Astrocyte (in vitro differentiated cells and primary cell): ENCODE measurements around the gene PHF21B. TPM values are rescaled to one million over a fixed set of nuclear protein-coding genes. Genes with fewer than 3 reads are reported as not detected.

Experiments used
- DNase-seq: peaks from one replicate; pipeline ENCODE4 v3.0.0-alpha.2; 2010; ENCODE audit warnings: low read depth
- FAIRE-seq: peaks from 2 replicates; lab custom pipeline; 2011; peaks lifted over from hg19 to GRCh38; lab: Jason Lieb, UNC
- H2AFZ ChIP-seq: 2 replicates; pipeline ENCODE4 v1.6.0; 2012; ENCODE audit warnings: low read depth, low read length, inconsistent platforms
- H3K27ac ChIP-seq: 2 replicates; pipeline ENCODE4 v1.5.1; 2011; ENCODE audit warnings: low read depth, low read length, inconsistent platforms
- H3K27me3 ChIP-seq: 2 replicates; pipeline ENCODE4 v1.6.0; 2011; ENCODE audit warnings: low read length, inconsistent platforms; ENCODE audit not compliant: insufficient read depth
- H3K36me3 ChIP-seq: 2 replicates; pipeline ENCODE4 v1.5.1; 2011; ENCODE audit warnings: low read length, inconsistent platforms; ENCODE audit not compliant: insufficient read depth
- H3K4me1 ChIP-seq: 2 replicates; pipeline ENCODE4 v1.5.1; 2011; ENCODE audit warnings: low read length, inconsistent platforms; ENCODE audit not compliant: insufficient read depth
- H3K4me2 ChIP-seq: 2 replicates; pipeline ENCODE4 v1.6.0; 2012; ENCODE audit warnings: low read length, inconsistent platforms
- H3K4me3 ChIP-seq: 2 replicates; pipeline ENCODE4 v1.5.1; 2011; ENCODE audit warnings: low read depth, mild to moderate bottlenecking, low read length, inconsistent platforms; ENCODE audit not compliant: insufficient read depth
- H3K79me2 ChIP-seq: 2 replicates; pipeline ENCODE4 v1.6.0; 2012; ENCODE audit warnings: mild to moderate bottlenecking, low read length, inconsistent platforms; ENCODE audit not compliant: insufficient read depth
- H3K9ac ChIP-seq: 2 replicates; pipeline ENCODE4 v1.6.0; 2012; ENCODE audit warnings: mild to moderate bottlenecking, low read length, inconsistent platforms
- H3K9me3 ChIP-seq: 2 replicates; pipeline ENCODE4 v1.5.1; 2012; ENCODE audit warnings: low read depth, mild to moderate bottlenecking, low read length, inconsistent platforms; ENCODE audit not compliant: insufficient read depth
- H4K20me1 ChIP-seq: 2 replicates; pipeline ENCODE4 v1.6.0; 2012; ENCODE audit warnings: low read length, inconsistent platforms; ENCODE audit not compliant: insufficient read depth
- H3K27ac Mint-ChIP-seq: one replicate; pipeline ENCODE4 v1.8.0; 2021; ENCODE audit warnings: mild to moderate bottlenecking, mixed read lengths; ENCODE audit not compliant: unreplicated experiment
- H3K27me3 Mint-ChIP-seq: one replicate; pipeline ENCODE4 v1.8.0; 2021; ENCODE audit warnings: low read depth, mixed read lengths; ENCODE audit not compliant: unreplicated experiment
- H3K36me3 Mint-ChIP-seq: one replicate; pipeline ENCODE4 v1.8.0; 2021; ENCODE audit warnings: low read depth, mixed read lengths; ENCODE audit not compliant: unreplicated experiment
- H3K4me1 Mint-ChIP-seq: one replicate; pipeline ENCODE4 v1.8.0; 2021; ENCODE audit warnings: low read depth, mixed read lengths; ENCODE audit not compliant: unreplicated experiment
- H3K4me3 Mint-ChIP-seq: one replicate; pipeline ENCODE4 v1.8.0; 2021; ENCODE audit warnings: mild to moderate bottlenecking, moderate library complexity, mixed read lengths; ENCODE audit not compliant: unreplicated experiment
- H3K9me3 Mint-ChIP-seq: one replicate; pipeline ENCODE4 v1.8.0; 2021; ENCODE audit warnings: mild to moderate bottlenecking, mixed read lengths; ENCODE audit not compliant: unreplicated experiment
- EZH2 ChIP-seq: IDR thresholded peaks from 2 replicates; pipeline ENCODE4 v1.6.1; 2012; ENCODE audit warnings: mild to moderate bottlenecking, low read length, inconsistent platforms; ENCODE audit not compliant: insufficient read depth
- total RNA-seq: library from RNA; stranded (reverse); gene quantifications from 2 replicates; pipeline ENCODE4 v1.2.1, GENCODE V29; 2021
- TF ChIP-seq, protein P1 (sequence below): IDR thresholded peaks from 2 replicates; pipeline ENCODE4 v1.5.1; 2011; ENCODE audit warnings: low read depth, mild to moderate bottlenecking, inconsistent platforms, low read length, moderate library complexity; ENCODE audit not compliant: insufficient read depth

The PHF21B gene
- total RNA-seq, 1 donor from 2014 or later, result 6.3 TPM

GRCh38 chr22:45033136-45033535, 23.3 kb upstream of the PHF21B start:
- Mint-ChIP-seq H3K4me1 (no peaks in the 10 kb centered on the region), H3K27me3 (peaks cover 72% of the 10 kb centered on the region), H3K4me3 (no peak overlapping the region), H3K27ac (no peak overlapping the region), H3K36me3 (no peaks in the 10 kb centered on the region), H3K9me3 (peaks cover 5% of the 10 kb centered on the region)
- H3K4me2 ChIP-seq, result no peak overlapping the region
- H3K79me2 ChIP-seq, result no peaks in the 10 kb centered on the region
- H3K27me3 ChIP-seq, result peaks cover 32% of the 10 kb centered on the region
- no peaks in the 10 kb centered on the region for H3K9me3 ChIP-seq
- no peak overlapping the region for H3K27ac ChIP-seq
- H3K36me3 ChIP-seq, result no peaks in the 10 kb centered on the region
- no peaks in the 10 kb centered on the region for H3K4me1 ChIP-seq
- H3K9ac ChIP-seq, result no peak overlapping the region
- TF ChIP-seq EZH2, result no peak
- TF ChIP-seq, protein P1, sequence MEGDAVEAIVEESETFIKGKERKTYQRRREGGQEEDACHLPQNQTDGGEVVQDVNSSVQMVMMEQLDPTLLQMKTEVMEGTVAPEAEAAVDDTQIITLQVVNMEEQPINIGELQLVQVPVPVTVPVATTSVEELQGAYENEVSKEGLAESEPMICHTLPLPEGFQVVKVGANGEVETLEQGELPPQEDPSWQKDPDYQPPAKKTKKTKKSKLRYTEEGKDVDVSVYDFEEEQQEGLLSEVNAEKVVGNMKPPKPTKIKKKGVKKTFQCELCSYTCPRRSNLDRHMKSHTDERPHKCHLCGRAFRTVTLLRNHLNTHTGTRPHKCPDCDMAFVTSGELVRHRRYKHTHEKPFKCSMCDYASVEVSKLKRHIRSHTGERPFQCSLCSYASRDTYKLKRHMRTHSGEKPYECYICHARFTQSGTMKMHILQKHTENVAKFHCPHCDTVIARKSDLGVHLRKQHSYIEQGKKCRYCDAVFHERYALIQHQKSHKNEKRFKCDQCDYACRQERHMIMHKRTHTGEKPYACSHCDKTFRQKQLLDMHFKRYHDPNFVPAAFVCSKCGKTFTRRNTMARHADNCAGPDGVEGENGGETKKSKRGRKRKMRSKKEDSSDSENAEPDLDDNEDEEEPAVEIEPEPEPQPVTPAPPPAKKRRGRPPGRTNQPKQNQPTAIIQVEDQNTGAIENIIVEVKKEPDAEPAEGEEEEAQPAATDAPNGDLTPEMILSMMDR, result no peak
- H2AFZ ChIP-seq, result no peak overlapping the region
- DNase-seq (no peak), FAIRE-seq (no peak)
- no peak overlapping the region for H3K4me3 ChIP-seq
- H4K20me1 ChIP-seq, result no peaks in the 10 kb centered on the region

DNA sequence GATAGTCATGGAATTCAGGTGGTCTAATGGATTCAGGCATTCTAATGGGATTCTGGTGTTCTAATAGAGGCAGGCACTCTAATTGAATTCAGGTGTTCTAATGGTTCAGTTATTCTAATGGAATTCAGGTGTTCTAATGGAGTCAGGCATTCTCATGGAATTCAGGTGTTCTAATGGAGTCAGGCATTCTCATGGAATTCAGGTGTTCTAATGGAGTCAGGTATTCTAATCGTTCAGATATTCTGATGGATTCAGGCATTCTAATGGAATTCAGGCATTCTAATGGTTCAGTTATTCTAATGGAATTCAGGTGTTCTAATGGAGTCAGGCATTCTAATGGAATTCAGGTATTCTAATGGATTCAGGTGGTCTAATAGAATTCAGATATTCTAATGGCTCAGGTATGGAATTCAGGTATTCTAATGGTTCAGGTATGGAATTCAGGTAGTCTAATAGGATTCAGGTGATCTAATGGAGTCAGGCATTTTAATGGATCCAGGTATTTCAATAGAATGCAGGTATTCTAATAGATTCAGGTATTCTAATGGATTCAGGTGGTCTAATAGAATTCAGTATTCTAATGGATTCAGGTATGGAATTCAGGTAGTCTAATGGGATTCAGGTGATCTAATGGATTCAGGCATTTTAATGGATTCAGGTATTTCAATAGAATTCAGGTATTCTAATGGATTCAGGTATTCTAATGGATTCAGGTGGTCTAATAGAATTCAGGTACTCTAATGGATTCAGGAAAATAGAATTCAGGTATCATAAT, 22.0 kb upstream of the PHF21B start:
- Mint-ChIP-seq H3K27me3 (peaks cover 65% of the 10 kb centered on the region), H3K4me3 (no peak overlapping the region)
- no peak for FAIRE-seq

More for the DNA sequence above, 22.0 kb upstream of the PHF21B start:
- Histone ChIP-seq H3K36me3 (no peaks in the 10 kb centered on the region), H3K27ac (no peak overlapping the region), H3K9ac (no peak overlapping the region), H4K20me1 (no peaks in the 10 kb centered on the region), H3K4me3 (no peak overlapping the region), H2AFZ (no peak overlapping the region), H3K4me1 (no peaks in the 10 kb centered on the region), H3K79me2 (no peaks in the 10 kb centered on the region), H3K9me3 (no peaks in the 10 kb centered on the region), H3K4me2 (no peak overlapping the region), H3K27me3 (peaks cover 30% of the 10 kb centered on the region)
- H3K36me3 Mint-ChIP-seq, result no peaks in the 10 kb centered on the region
- no peaks in the 10 kb centered on the region for H3K9me3 Mint-ChIP-seq
- TF ChIP-seq, protein P1, result no peak
- no peak for TF ChIP-seq EZH2
- DNase-seq, result no peak
- H3K27ac Mint-ChIP-seq, result no peak overlapping the region
- no peaks in the 10 kb centered on the region for H3K4me1 Mint-ChIP-seq
